H1 (cell line): ENCODE results near the gene FANCI.

Source experiments
- ATF3 ChIP-seq: IDR thresholded peaks from 2 replicates; pipeline ENCODE4 v1.6.1; 2011; ENCODE audit warnings: low read depth, mild to moderate bottlenecking, low read length; ENCODE audit not compliant: insufficient read depth
- BRCA1 ChIP-seq: IDR thresholded peaks from 2 replicates; pipeline ENCODE4 v1.6.1; 2012; ENCODE audit warnings: low read depth, low read length, improper control_type of control experiment
- CBX5 ChIP-seq: fragments of 300-800, 300-1000 bp; sonication (generic); IDR thresholded peaks from 2 replicates; pipeline ENCODE4 v1.7.1; 2016; ENCODE audit warnings: antibody characterized with exemption, low read length, low read depth
- CHD2 ChIP-seq: IDR thresholded peaks from 2 replicates; pipeline ENCODE4 v1.6.1; 2012; ENCODE audit warnings: low read length, improper control_type of control experiment
- CTCF ChIP-seq, 3 experiments: IDR thresholded peaks; 1 replicate in 2 of 3; 2 replicates in 1 of 3; pipeline versions ENCODE4 v1.5.1 to v1.6.1; 2011; ENCODE audit warnings: low read length in 3 of 3, mild to moderate bottlenecking in 3 of 3, inconsistent platforms in 2 of 3, low read depth in 1 of 3, moderate library complexity in 1 of 3; ENCODE audit not compliant: insufficient read depth in 1 of 3; ENCODE audit errors: control extremely low read depth in 1 of 3
- EP300 ChIP-seq, 2 experiments: IDR thresholded peaks; 1 replicate in 1 of 2; 2 replicates in 1 of 2; pipeline ENCODE4 v1.6.1; 2011 to 2012; ENCODE audit warnings: low read depth in 2 of 2, low read length in 2 of 2, mild to moderate bottlenecking in 2 of 2, borderline replicate concordance in 1 of 2, inconsistent platforms in 1 of 2, moderate library complexity in 1 of 2
- EZH2 ChIP-seq: fragments of 200-600 bp; sonication (generic); IDR thresholded peaks from 2 replicates; pipeline ENCODE4 v1.7.1; 2012; ENCODE audit warnings: low read depth, mild to moderate bottlenecking, moderate library complexity, low read length, inconsistent platforms; ENCODE audit not compliant: severe bottlenecking
- FOSL1 ChIP-seq: IDR thresholded peaks from 2 replicates; pipeline ENCODE4 v1.6.1; 2011; ENCODE audit warnings: mild to moderate bottlenecking, low read depth, low read length, moderate library complexity; ENCODE audit not compliant: insufficient read depth
- KDM5A ChIP-seq: fragments of 200-600 bp; IDR thresholded peaks from 2 replicates; pipeline ENCODE4 v1.7.1; 2012; ENCODE audit warnings: mild to moderate bottlenecking, low read length, inconsistent platforms, mixed read lengths
- PHF8 ChIP-seq: fragments of 200-600 bp; sonication (generic); conservative IDR thresholded peaks from 2 replicates; pipeline ENCODE4 v1.7.1; 2012; ENCODE audit warnings: low read depth, mild to moderate bottlenecking, inconsistent platforms, low read length, moderate library complexity
- RNF2 ChIP-seq: fragments of 200-900, 300-1000 bp; sonication (generic); IDR thresholded peaks from 2 replicates; pipeline ENCODE4 v1.7.1; 2016; ENCODE audit warnings: borderline replicate concordance, low read depth, mild to moderate bottlenecking, antibody characterized with exemption, low read length; ENCODE audit not compliant: poor library complexity, severe bottlenecking; ENCODE audit errors: missing control alignments
- TBP ChIP-seq: IDR thresholded peaks from 2 replicates; pipeline ENCODE4 v1.6.1; 2011; ENCODE audit warnings: low read depth, low read length, improper control_type of control experiment

- TF ChIP-seq CBX5, result no peak
- no peak for TF ChIP-seq PHF8
- TF ChIP-seq TBP, result no peak
- no peak for TF ChIP-seq CTCF (IDR thresholded peaks at IDR 0.05; ENCODE audit: control extremely low read depth in 1 of 3, insufficient read depth in 1 of 3, low read depth in 1 of 3, low read length in 3 of 3)
- no peak for TF ChIP-seq RNF2
- no peak for TF ChIP-seq CHD2
- TF ChIP-seq FOSL1, result no peak
- TF ChIP-seq BRCA1, result no peak
- TF ChIP-seq KDM5A, result no peak
- TF ChIP-seq EP300 (IDR thresholded peaks at IDR 0.05; ENCODE audit: borderline replicate concordance in 1 of 2, low read depth in 2 of 2, low read length in 2 of 2), result no peak
- TF ChIP-seq ATF3, result no peak
- no peak for TF ChIP-seq EZH2
Measured at GRCh38 chr15:89299896-89300295, 56.1 kb downstream of the FANCI start.
